GM04504 (cell line): ENCODE measurements around the gene ADCY4.
A peak's percentile ranks its signal among the peaks of the same experiment; 100 is the strongest.

ENCODE experiments used
- DNase-seq: peaks from one replicate; pipeline ENCODE4 v3.0.0-alpha.2; 2012; ENCODE audit warnings: low read depth

Gene ADCY4

GRCh38 chr14:24297190-24297964 lies 37.5 kb downstream of the ADCY4 start:
- DNase-seq, result no peak

GRCh38 chr14:24296341-24297157 lies 38.3 kb downstream of the ADCY4 start:
- peak; percentile 75 for DNase-seq

GRCh38 chr14:24293525-24293924 lies 41.3 kb downstream of the ADCY4 start:
- no peak for DNase-seq

DNA sequence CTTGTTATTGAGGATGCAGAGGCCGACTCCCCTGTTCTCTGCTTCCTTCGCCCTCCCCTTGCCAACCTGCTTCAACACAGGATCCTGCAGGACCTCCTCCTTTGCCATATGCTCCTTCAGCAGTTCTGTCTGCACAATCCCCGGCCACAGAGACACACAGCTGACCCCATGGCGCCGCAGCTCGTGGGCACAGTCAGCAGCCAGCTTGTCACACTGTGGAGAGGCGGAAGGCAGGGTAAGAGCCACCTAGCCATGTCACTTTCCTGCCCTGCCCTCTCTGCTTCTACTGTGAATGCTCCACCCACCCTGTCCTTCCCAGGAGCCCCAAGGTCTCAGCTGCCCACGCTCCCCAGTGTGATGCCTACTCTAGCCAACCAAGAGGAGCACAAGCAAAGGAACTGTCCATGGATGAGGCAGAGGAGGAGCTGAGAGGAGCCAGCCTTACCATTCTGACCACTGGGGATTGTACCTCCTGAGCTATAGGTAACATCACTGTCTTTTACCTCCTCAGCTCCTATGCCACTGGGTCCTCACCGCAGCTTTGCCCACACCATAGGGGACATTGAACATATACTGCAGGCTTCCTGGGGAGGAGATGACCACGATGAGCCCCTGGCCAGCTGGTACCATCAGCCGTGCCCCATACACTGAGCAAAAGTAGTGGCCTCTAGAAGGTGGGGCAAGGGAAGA lies 42.6 kb downstream of the ADCY4 start:
- DNase-seq, result no peak

GRCh38 chr14:24291446-24292117 lies 43.3 kb downstream of the ADCY4 start:
- no peak for DNase-seq

DNA sequence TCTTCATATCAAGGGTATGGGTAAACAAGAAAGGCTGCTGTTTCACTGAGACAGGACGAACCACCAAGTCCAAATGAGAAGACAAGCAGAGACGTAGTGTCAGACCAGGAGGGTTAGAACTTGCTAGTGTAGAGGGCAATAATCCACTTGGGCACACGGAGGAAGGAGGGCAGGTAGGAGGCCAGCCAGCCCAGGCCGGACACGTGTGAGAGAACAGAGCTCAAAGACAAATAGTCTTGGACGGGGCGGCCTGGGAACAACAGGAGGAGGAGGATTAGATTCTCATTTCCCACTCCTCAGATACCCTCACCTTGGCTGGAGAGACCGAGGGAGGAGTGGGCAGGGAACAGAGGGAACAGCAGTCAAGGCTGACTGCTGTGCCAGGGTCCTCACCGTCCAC lies 44.1 kb downstream of the ADCY4 start:
- DNase-seq, result no peak

- no peak for DNase-seq
These were observed 45.1 kb downstream of the ADCY4 start for GRCh38 chr14:24289649-24290280.

- DNase-seq, result no peak
These were observed 47.9 kb downstream of the ADCY4 start for GRCh38 chr14:24286996-24287395.

DNA sequence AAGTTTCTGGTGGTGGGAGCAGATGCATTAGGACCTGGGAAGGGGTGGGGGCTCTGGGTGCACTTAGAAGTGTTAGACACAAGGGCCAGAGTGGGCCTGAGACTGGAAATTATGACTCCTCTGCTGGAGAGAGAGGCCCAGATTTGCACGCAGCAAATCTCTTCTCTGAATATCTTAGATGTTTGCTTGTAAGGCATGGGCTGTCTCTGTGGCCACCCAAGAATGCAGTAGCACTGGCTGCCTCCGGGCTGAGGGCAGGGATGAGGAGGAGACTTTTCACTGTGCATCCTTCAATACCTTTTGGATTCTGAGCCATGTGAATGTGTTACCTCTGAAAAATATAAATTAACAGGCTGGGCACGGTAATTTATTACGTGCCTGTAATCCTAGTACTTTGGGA lies 49.5 kb downstream of the ADCY4 start:
- DNase-seq, result no peak

DNA sequence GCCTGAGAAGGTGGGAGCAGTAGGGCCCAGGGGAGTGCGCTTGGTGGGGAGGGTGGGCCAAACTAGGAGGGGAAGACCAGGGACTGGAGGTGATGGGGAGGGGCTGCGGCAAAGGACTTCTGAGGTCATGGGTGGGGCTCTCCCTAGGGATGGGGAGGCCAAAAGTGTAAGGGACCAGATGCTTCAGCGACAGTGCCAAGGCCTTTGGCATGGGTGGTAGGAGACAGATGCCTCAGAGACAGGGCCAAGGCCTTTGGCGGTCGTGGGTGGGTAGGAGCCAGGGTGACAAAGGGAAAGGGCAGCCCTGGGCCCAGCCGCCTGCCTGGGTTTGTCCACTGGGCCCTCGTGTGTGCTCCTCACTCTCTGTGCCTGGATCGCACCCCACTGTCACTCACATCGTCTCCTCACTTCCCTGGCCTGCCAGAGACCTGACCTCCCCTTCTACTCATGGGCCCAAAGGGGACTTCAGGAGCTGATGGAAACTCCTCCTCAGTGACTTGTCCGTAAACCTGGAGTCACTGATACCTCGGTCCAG lies 50.3 kb downstream of the ADCY4 start:
- DNase-seq, result no peak

DNA sequence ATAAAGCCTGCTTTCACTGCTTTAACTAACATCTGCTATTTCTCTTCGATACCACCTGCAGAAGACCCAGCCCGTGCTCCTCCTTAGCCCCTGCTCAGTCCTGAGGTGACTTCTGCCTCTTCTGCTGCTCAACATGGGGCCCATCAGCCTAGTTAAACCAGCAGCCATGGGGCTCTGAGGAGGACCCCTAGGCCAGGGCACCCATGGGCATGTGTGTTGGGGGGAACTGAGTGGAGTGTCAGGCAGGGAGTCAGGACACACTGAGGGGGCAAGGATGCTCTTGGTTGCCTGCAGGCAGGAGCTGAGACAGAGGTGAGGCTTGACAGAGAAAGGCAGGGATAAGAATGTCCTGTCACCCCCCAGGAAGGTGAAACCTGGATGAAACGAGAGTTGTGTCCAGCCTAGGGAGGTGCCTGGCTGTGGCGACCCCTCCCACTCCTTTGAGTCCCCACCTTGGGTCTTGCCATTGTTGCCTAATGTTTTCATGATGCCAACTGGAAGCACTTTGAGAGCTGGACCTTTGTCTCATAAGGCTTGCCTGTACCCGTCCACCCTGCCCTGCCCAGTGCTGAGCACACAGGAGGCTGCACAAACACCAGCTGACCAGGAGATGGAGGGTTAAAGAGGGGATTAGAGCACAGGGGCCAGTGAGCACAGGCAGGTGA lies 50.9 kb downstream of the ADCY4 start:
- DNase-seq, result no peak

- no peak for DNase-seq
These were observed 52.1 kb downstream of the ADCY4 start for GRCh38 chr14:24282736-24283135.

- no peak for DNase-seq
These were observed 53.2 kb downstream of the ADCY4 start for GRCh38 chr14:24281636-24282035.

- DNase-seq, result no peak
These were observed 53.9 kb downstream of the ADCY4 start for GRCh38 chr14:24280797-24281460.

DNA sequence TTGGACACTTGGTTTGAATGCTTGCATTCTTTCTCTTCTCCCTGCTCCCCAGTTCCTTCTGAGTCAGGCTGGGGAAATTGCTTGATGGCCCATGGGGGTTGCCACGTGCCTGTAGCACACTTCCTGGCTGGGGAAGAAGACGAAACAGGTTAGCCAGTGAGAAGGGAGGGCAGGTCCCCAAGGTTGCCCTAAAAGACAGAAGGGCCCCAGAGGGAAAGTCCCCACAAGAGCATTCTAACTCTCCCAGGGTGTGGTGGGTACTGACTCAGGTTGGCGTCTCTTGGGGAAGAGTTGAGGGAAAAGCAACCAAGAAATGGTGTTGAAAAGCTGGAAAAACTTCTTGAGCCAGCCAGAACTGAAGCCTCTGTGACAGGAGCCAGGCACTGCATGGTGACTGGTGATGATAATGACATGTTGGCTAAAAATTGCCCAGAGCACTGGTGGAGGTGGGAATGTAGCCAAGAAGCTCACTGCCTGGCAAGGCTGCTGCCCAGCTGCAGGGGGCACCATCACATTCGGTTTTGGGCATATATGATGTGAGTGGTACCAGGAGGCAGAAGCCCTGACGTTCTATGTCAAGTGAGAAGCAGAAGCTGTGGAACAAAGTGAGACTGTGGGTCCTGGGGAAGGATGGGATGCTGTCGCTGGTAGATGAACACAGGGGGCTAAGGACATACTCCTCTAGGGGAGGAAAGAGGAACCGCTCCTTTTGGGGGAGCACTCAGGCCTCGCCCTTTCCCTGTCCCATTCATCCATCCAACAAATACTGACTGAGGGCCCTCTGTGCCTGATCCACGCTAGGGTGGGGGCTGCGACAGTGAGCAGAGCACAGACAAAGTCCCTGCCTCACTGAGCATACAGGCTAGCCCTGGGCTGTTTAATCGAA lies 55.3 kb downstream of the ADCY4 start:
- no peak for DNase-seq

DNA sequence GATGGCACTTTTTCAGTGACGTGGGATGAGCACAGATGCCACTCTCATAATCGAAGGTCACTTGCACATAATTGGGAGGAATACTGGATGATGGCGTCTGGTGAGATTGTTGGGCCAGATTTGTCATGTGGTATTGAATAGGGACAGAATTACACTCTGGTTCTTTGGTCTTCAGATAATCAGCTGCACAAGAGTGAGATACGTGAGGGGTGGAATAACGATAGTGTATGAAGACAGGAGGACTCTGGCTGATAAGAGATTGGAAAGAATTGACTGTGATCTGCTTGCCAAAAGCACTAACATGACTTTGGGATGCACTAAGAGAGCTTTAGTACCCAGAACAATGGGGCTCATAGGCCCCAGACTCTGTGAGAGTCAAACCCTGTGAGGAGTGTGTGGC lies 56.4 kb downstream of the ADCY4 start:
- DNase-seq, result no peak

DNA sequence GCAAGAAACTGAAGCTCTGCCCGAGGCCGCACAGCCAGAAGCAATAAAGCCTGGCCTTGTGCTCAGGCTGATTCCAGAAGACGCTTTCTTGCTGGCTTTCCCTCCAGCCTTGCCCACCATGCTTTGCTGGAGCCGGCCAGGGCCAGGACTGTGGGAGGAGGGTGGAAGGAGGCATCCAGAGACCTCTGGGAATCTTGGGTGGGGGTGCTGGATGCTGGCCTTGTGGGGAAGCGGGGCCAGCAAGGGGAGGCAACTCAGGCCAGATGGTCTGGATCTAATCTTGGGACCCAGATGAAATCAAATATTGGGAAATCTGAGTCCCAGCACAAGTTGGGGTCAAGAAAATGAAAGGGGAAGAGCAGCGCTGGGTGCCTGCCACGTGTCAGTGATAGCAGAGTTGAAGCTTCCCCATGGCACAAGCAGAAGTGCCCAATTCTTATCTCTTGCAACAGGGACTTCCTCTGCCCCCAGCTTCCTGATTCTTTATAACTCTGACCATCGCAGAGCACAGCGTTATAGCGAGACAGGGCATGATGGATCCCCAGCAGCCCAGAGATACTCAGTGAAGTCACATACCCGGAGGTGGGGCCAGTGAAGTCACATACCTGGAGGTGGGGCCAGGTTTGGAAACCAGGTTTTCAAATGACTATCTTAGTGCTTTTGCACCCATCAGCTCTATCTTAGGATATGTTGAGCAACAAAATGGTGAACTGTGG lies 57.1 kb downstream of the ADCY4 start:
- DNase-seq, result no peak

DNA sequence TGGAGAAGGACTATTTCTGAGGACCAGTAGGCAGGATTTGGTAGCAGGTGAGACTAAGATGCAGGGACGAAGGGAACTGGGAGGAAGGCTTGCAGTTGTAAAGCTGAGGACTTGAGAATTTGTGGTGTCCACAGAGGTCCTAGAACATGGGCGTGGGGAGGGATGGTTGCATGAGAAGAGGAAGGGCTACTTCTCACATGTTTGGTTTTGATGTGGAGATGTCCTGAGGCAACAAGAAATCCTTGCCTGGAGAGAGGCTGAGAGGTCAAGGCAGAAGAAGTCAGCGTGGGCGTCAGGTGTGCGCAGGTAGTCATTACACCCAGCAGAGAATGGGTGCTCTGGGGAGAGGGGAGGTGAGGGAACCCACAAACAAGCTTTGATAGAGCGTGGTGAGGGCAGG lies 57.8 kb downstream of the ADCY4 start:
- no peak for DNase-seq

- no peak for DNase-seq
These were observed 60.7 kb downstream of the ADCY4 start for GRCh38 chr14:24274101-24274543.
